ENCODE results near the gene CDC7. TPM values are rescaled to one million over a fixed set of nuclear protein-coding genes. Genes with fewer than 3 reads are reported as not detected.

CDC7 gene
- total RNA-seq, 4 donors from 2014 or later = 0.71 to 2.8 (median 1.1) TPM

- H3K4me3 ChIP-seq = no peak overlapping the region
- H3K27me3 ChIP-seq = no peaks in the 10 kb centered on the region
- peaks cover 0 to 37% (median 24%) of the 10 kb centered on the region in 4 donors for H3K4me1 ChIP-seq
- H3K9me3 ChIP-seq = no peaks in the 10 kb centered on the region
- no peak for DNase-seq (ENCODE audit: extremely low spot score)
- no peak for TF ChIP-seq EP300 (IDR thresholded peaks at IDR 0.05)
- no peak for TF ChIP-seq POLR2AphosphoS5 (IDR thresholded peaks at IDR 0.05)
- TF ChIP-seq POLR2A (IDR thresholded peaks at IDR 0.05; ENCODE audit: low read depth) = no peak
- no peak for TF ChIP-seq CTCF (IDR thresholded peaks at IDR 0.05)
- intact Hi-C loops (cut with DNase I) = no loop called here
- WGBS = 53% methylated on average over 5 of the region's 5 CpGs
- H3K36me3 ChIP-seq = no peaks in the 10 kb centered on the region
- peak overlapping the region in 3 of 4 donors; percentile 12 to 42 (median 17) for H3K27ac ChIP-seq (replicated peaks in 1 of 4)
Measured at GRCh38 chr1:91526496-91526895, 25.8 kb downstream of the CDC7 start.

- Histone ChIP-seq H3K4me1 (peaks cover 0 to 37% (median 23%) of the 10 kb centered on the region in 4 donors), H3K36me3 (no peaks in the 10 kb centered on the region), H3K9me3 (no peaks in the 10 kb centered on the region), H3K27me3 (no peaks in the 10 kb centered on the region), H3K4me3 (no peak overlapping the region), H3K27ac (replicated peaks in 1 of 4) (peak overlapping the region in 3 of 4 donors; percentile 5 to 24 (median 17))
- 82% methylated on average over 4 of the region's 4 CpGs for WGBS
- intact Hi-C loops (cut with DNase I) = no loop called here
- no peak for DNase-seq (ENCODE audit: extremely low spot score)
- TF ChIP-seq POLR2A (IDR thresholded peaks at IDR 0.05; ENCODE audit: low read depth) (no peak), CTCF (IDR thresholded peaks at IDR 0.05) (no peak), POLR2AphosphoS5 (IDR thresholded peaks at IDR 0.05) (no peak), EP300 (IDR thresholded peaks at IDR 0.05) (no peak)
Measured at GRCh38 chr1:91527266-91527765, 26.7 kb downstream of the CDC7 start.

- Histone ChIP-seq H3K4me1 (peaks cover 0 to 34% (median 23%) of the 10 kb centered on the region in 4 donors), H3K27me3 (no peaks in the 10 kb centered on the region), H3K4me3 (no peak overlapping the region), H3K36me3 (no peaks in the 10 kb centered on the region), H3K9me3 (no peaks in the 10 kb centered on the region), H3K27ac (replicated peaks in 1 of 4) (peak overlapping the region; percentile 5 to 24 (median 18))
- TF ChIP-seq EP300 (IDR thresholded peaks at IDR 0.05) = no peak
- TF ChIP-seq CTCF (IDR thresholded peaks at IDR 0.05) = no peak
- no peak for TF ChIP-seq POLR2AphosphoS5 (IDR thresholded peaks at IDR 0.05)
- no peak for TF ChIP-seq POLR2A (IDR thresholded peaks at IDR 0.05; ENCODE audit: low read depth)
- intact Hi-C loops (cut with DNase I) = no loop called here
- 64% methylated on average over 2 of the region's 2 CpGs for WGBS
- no peak for DNase-seq (ENCODE audit: extremely low spot score)
Measured at GRCh38 chr1:91527781-91528180, 27.1 kb downstream of the CDC7 start.

- TF ChIP-seq CTCF (IDR thresholded peaks at IDR 0.05) (peak in 1 of 3 experiments; percentile 43), POLR2AphosphoS5 (IDR thresholded peaks at IDR 0.05) (no peak), EP300 (IDR thresholded peaks at IDR 0.05) (no peak)
- Histone ChIP-seq H3K9me3 (no peaks in the 10 kb centered on the region), H3K27ac (replicated peaks in 1 of 4) (no peak overlapping the region), H3K36me3 (no peaks in the 10 kb centered on the region), H3K4me3 (no peak overlapping the region), H3K27me3 (no peaks in the 10 kb centered on the region), H3K4me1 (peaks cover 0 to 25% (median 17%) of the 10 kb centered on the region in 4 donors)
- intact Hi-C loops (cut with DNase I) = no loop called here
- no peak for DNase-seq (ENCODE audit: extremely low spot score)
- 83% methylated on average over 3 of the region's 3 CpGs for WGBS
Measured at GRCh38 chr1:91529856-91530255, 29.2 kb downstream of the CDC7 start.

Measured in esophagus muscularis mucosa (tissue), 4 donors.